Endothelial cell (in vitro differentiated cells): ENCODE data around the gene TECTB. TPM values are rescaled to one million over a fixed set of nuclear protein-coding genes. Genes with fewer than 3 reads are reported as not detected.

ENCODE experiments used
- DNase-seq: peaks from one replicate; pipeline ENCODE4 v3.0.0; 2021; ENCODE audit warnings: low spot score
- H3K27ac Mint-ChIP-seq: one replicate; pipeline ENCODE4 v1.8.0; 2021; ENCODE audit warnings: mixed read lengths, inconsistent platforms; ENCODE audit not compliant: unreplicated experiment
- H3K27me3 Mint-ChIP-seq: one replicate; pipeline ENCODE4 v1.8.0; 2021; ENCODE audit warnings: mild to moderate bottlenecking, moderate library complexity, mixed read lengths, inconsistent platforms; ENCODE audit not compliant: unreplicated experiment
- H3K36me3 Mint-ChIP-seq: one replicate; pipeline ENCODE4 v1.8.0; 2021; ENCODE audit warnings: mild to moderate bottlenecking, low read depth, mixed read lengths, inconsistent platforms; ENCODE audit not compliant: unreplicated experiment
- H3K4me1 Mint-ChIP-seq: one replicate; pipeline ENCODE4 v1.8.0; 2021; ENCODE audit warnings: mild to moderate bottlenecking, mixed read lengths, inconsistent platforms; ENCODE audit not compliant: unreplicated experiment
- H3K4me3 Mint-ChIP-seq: one replicate; pipeline ENCODE4 v1.8.0; 2021; ENCODE audit warnings: mild to moderate bottlenecking, mixed read lengths, inconsistent platforms; ENCODE audit not compliant: unreplicated experiment
- H3K9me3 Mint-ChIP-seq: one replicate; pipeline ENCODE4 v1.8.0; 2021; ENCODE audit warnings: mixed read lengths, inconsistent platforms; ENCODE audit not compliant: unreplicated experiment
- CTCF ChIP-seq: fragments of 200-600 bp; sonication (generic); IDR thresholded peaks from one replicate; pipeline ENCODE4 v1.5.0; 2021; ENCODE audit warnings: antibody characterized with exemption; ENCODE audit not compliant: unreplicated experiment
- total RNA-seq: library from RNA; stranded (reverse); fragmentation: NEBNext Ultra II Directional; extraction: Animal tissue kit (Norgen Biotek cat#: 25700); gene quantifications from one replicate; pipeline ENCODE4 v1.2.1, GENCODE V29; 2021; ENCODE audit not compliant: unreplicated experiment

Gene TECTB
- total RNA-seq, 1 donor from 2014 or later, result not detected

GRCh38 chr10:112335111-112335867, 52.1 kb downstream of the TECTB start:
- H3K27me3 Mint-ChIP-seq, result peaks cover 2% of the 10 kb centered on the region
- H3K27ac Mint-ChIP-seq, result peak overlapping the region; percentile 85
- no peak for DNase-seq
- H3K9me3 Mint-ChIP-seq, result no peaks in the 10 kb centered on the region
- H3K4me3 Mint-ChIP-seq, result no peak overlapping the region
- H3K4me1 Mint-ChIP-seq, result peaks cover 16% of the 10 kb centered on the region
- TF ChIP-seq CTCF, result no peak
- H3K36me3 Mint-ChIP-seq, result no peaks in the 10 kb centered on the region

- Mint-ChIP-seq H3K27me3 (peaks cover 2% of the 10 kb centered on the region), H3K4me1 (peaks cover 16% of the 10 kb centered on the region), H3K9me3 (no peaks in the 10 kb centered on the region), H3K4me3 (no peak overlapping the region), H3K36me3 (no peaks in the 10 kb centered on the region), H3K27ac (peak overlapping the region; percentile 67)
- TF ChIP-seq CTCF, result no peak
- DNase-seq, result no peak
Observed at GRCh38 chr10:112335868-112336265, 52.7 kb downstream of the TECTB start.

DNA sequence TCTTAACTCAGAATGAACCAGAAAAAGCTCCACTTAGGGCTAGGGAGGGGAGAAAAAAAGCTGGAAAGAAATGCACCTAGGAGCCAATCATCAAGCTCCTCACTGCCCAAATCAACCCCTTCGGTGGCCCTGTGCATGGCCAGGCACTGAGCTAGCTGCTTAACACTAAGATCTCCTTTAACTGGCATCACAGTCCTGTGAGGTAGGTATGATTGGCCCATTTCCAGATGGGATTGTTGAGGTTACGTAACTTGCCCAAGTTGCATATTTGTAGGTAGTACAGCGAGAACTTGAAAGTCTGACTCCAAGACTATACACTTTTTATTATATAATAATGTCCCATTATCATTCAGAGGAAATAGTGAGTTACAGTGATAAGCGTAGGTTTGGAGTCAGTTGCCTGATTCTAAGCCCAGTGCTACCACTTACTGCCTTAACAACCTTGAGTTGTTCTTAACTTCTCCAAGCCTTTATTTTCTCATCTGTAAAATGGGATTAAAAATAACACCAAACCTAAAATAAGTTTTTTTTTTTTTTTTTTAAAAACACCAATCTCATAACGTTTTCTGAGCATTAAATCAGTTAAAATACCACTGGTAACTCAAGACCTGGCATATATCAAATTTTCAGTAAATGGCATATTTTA, 53.5 kb downstream of the TECTB start:
- H3K9me3 Mint-ChIP-seq, result no peaks in the 10 kb centered on the region
- H3K27ac Mint-ChIP-seq, result no peak overlapping the region
- peaks cover 2% of the 10 kb centered on the region for H3K27me3 Mint-ChIP-seq
- DNase-seq, result no peak
- no peak for TF ChIP-seq CTCF
- H3K4me3 Mint-ChIP-seq, result no peak overlapping the region
- H3K4me1 Mint-ChIP-seq, result peaks cover 12% of the 10 kb centered on the region
- no peaks in the 10 kb centered on the region for H3K36me3 Mint-ChIP-seq

GRCh38 chr10:112338957-112339356, 55.8 kb downstream of the TECTB start:
- no peak overlapping the region for H3K4me3 Mint-ChIP-seq
- DNase-seq, result no peak
- TF ChIP-seq CTCF, result no peak
- no peaks in the 10 kb centered on the region for H3K36me3 Mint-ChIP-seq
- H3K27ac Mint-ChIP-seq, result no peak overlapping the region
- peaks cover 12% of the 10 kb centered on the region for H3K4me1 Mint-ChIP-seq
- H3K9me3 Mint-ChIP-seq, result no peaks in the 10 kb centered on the region
- no peaks in the 10 kb centered on the region for H3K27me3 Mint-ChIP-seq

DNA sequence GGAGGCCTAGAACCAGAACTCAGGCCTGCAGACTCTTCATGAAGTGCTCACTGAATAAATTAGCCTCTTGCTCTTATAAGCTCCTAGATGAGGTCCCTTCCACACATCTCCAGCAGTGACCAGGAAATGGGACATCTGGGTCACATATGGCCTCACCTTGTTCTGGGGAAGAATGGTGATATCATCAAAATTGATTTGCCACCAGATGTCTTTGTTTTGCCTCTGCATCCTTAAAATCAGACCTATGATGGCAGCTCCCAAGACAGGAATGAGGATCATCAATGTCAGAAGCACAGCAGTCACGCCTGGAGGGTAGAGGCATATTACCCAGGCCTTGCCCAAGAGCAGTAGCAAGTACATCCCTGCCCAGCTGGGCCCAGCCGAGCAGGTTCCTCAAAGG, 57.4 kb downstream of the TECTB start:
- H3K27ac Mint-ChIP-seq, result no peak overlapping the region
- H3K36me3 Mint-ChIP-seq, result no peaks in the 10 kb centered on the region
- DNase-seq, result no peak
- no peaks in the 10 kb centered on the region for H3K27me3 Mint-ChIP-seq
- H3K9me3 Mint-ChIP-seq, result no peaks in the 10 kb centered on the region
- H3K4me3 Mint-ChIP-seq, result no peak overlapping the region
- peaks cover 5% of the 10 kb centered on the region for H3K4me1 Mint-ChIP-seq
- no peak for TF ChIP-seq CTCF
